GM18520 (cell line): ENCODE measurements around the gene CPZ.
"Not testable (repeated sequence)": the region's sequence is repeated elsewhere in the genome, so short reads cannot be mapped to it uniquely, and the experiment has no call there.

Experiments
- ATAC-seq: cut with Tn5 transposase; IDR thresholded peaks from one replicate; pipeline ENCODE4 v1.9.1; 2021; ENCODE audit not compliant: unreplicated experiment

CPZ gene

GRCh38 chr4:8608714-8609391, 16.3 kb downstream of the CPZ start:
- ATAC-seq, result no peak

- no peak for ATAC-seq
These were observed 16.8 kb downstream of the CPZ start for GRCh38 chr4:8609406-8609805.

GRCh38 chr4:8609824-8610350, 17.3 kb downstream of the CPZ start:
- ATAC-seq, result no peak

- no peak for ATAC-seq
These were observed 18.5 kb downstream of the CPZ start for GRCh38 chr4:8610858-8611616.

- ATAC-seq, result no peak
These were observed 20.1 kb downstream of the CPZ start for GRCh38 chr4:8612646-8613045.

GRCh38 chr4:8613421-8614364, 21.1 kb downstream of the CPZ start:
- no peak for ATAC-seq

GRCh38 chr4:8614365-8615193, 22.0 kb downstream of the CPZ start:
- no peak for ATAC-seq

- ATAC-seq, result no peak
These were observed 22.8 kb downstream of the CPZ start for GRCh38 chr4:8615366-8615765.

- ATAC-seq, result no peak
These were observed 23.6 kb downstream of the CPZ start for GRCh38 chr4:8615921-8616787.

GRCh38 chr4:8616831-8617230, 24.3 kb downstream of the CPZ start:
- no peak for ATAC-seq

- no peak for ATAC-seq
These were observed 25.0 kb downstream of the CPZ start for GRCh38 chr4:8617486-8618040.

GRCh38 chr4:8618421-8618820, 25.9 kb downstream of the CPZ start:
- ATAC-seq, result no peak

- no peak for ATAC-seq
These were observed 26.6 kb downstream of the CPZ start for GRCh38 chr4:8618961-8619720.

GRCh38 chr4:8621135-8621534, 28.6 kb downstream of the CPZ start:
- not testable (repeated sequence) for ATAC-seq

GRCh38 chr4:8624601-8625272, 32.2 kb downstream of the CPZ start:
- ATAC-seq, result not testable (repeated sequence)

GRCh38 chr4:8630240-8630905, 37.8 kb downstream of the CPZ start:
- not testable (repeated sequence) for ATAC-seq

- not testable (repeated sequence) for ATAC-seq
These were observed 39.3 kb downstream of the CPZ start for GRCh38 chr4:8631896-8632295.
